SK-N-SH (cell line): ENCODE results near the gene DDX42. TPM values are rescaled to one million over a fixed set of nuclear protein-coding genes. Genes with fewer than 3 reads are reported as not detected.

Experiments
- CTCF ChIA-PET: fragments of 300-600, 350-600 bp; formaldehyde crosslinking; extraction: SDS; loops from one replicate; lab custom pipeline; 2021; lab: Yijun Ruan, JAX
- POLR2A ChIA-PET: fragments of 350-600 bp; sonication (Branson Sonifier 250); formaldehyde crosslinking; extraction: SDS; loops from one replicate; lab custom pipeline; 2020; ENCODE audit warnings: antibody characterized with exemption, inconsistent platforms; lab: Yijun Ruan, JAX
- DNase-seq: peaks from one replicate; pipeline ENCODE4 v3.0.0; 2012
- H2AFZ ChIP-seq: fragments of 200-600 bp; sonication (generic); 2 replicates; pipeline ENCODE4 v1.8.1; 2016; ENCODE audit warnings: antibody characterized with exemption, mild to moderate bottlenecking, low read depth
- H3F3A ChIP-seq: fragments of 200-600 bp; sonication (generic); replicated peaks from 2 replicates; pipeline ENCODE3; 2016; ENCODE audit warnings: antibody characterized with exemption, mild to moderate bottlenecking; ENCODE audit not compliant: insufficient read depth
- H3K27ac ChIP-seq, 2 experiments: fragments of 200-500 bp in 1 of 2; fragments of 200-600 bp in 1 of 2; sonication (Bioruptor generic) in 1 of 2; sonication (generic), shearing (Covaris generic) in 1 of 2; 2 replicates each; pipeline versions ENCODE4 v1.5.1 to v1.6.1; 2014 to 2016; ENCODE audit warnings: low read depth in 2 of 2, inconsistent platforms in 1 of 2, low read length in 1 of 2, mild to moderate bottlenecking in 1 of 2, mixed read lengths in 1 of 2
- H3K27me3 ChIP-seq: fragments of 200-600 bp; sonication (generic), shearing (Covaris generic); 2 replicates; pipeline ENCODE4 v1.6.1; 2016; ENCODE audit warnings: mixed run types; ENCODE audit not compliant: insufficient read depth
- H3K36me3 ChIP-seq, 2 experiments: fragments of 200-500 bp in 1 of 2; fragments of 200-600 bp in 1 of 2; sonication (Bioruptor generic) in 1 of 2; sonication (generic) in 1 of 2; replicated peaks in 1 of 2; 2 replicates each; pipeline versions ENCODE3 to v1.5.1; 2014 to 2016; ENCODE audit warnings: low read length in 1 of 2, mild to moderate bottlenecking in 1 of 2; ENCODE audit not compliant: insufficient read depth in 2 of 2, control insufficient read depth in 1 of 2
- H3K4me1 ChIP-seq, 2 experiments: fragments of 200-500 bp in 1 of 2; fragments of 200-600 bp in 1 of 2; sonication (Bioruptor generic) in 1 of 2; sonication (generic), shearing (Covaris generic) in 1 of 2; 2 replicates each; pipeline versions ENCODE4 v1.5.1 to v1.6.1; 2014 to 2016; ENCODE audit warnings: low read depth in 1 of 2, low read length in 1 of 2, mixed run types in 1 of 2; ENCODE audit not compliant: insufficient read depth in 2 of 2, control insufficient read depth in 1 of 2
- H3K4me2 ChIP-seq: fragments of 200-600 bp; sonication (generic), shearing (Covaris generic); 2 replicates; pipeline ENCODE4 v1.6.1; 2017; ENCODE audit warnings: mixed run types
- H3K4me3 ChIP-seq, 2 experiments: fragments of 200-500 bp in 1 of 2; fragments of 200-600 bp in 1 of 2; sonication (Bioruptor generic) in 1 of 2; sonication (generic), shearing (Covaris generic) in 1 of 2; 2 replicates each; pipeline versions ENCODE4 v1.5.1 to v1.8.1; 2014 to 2016; ENCODE audit warnings: low read depth in 2 of 2, inconsistent platforms in 1 of 2, low read length in 1 of 2, mild to moderate bottlenecking in 1 of 2, mixed read lengths in 1 of 2, moderate library complexity in 1 of 2
- H3K79me2 ChIP-seq: fragments of 200-600 bp; sonication (generic); 2 replicates; pipeline ENCODE4 v1.8.1; 2017; ENCODE audit warnings: mild to moderate bottlenecking; ENCODE audit not compliant: insufficient read depth
- H3K9ac ChIP-seq: fragments of 200-600 bp; sonication (generic); 2 replicates; pipeline ENCODE4 v1.6.1; 2017; ENCODE audit warnings: mixed run types
- H3K9me2 ChIP-seq: fragments of 200-600 bp; sonication (generic); 2 replicates; pipeline ENCODE4 v1.6.1; 2017; ENCODE audit warnings: mixed run types
- H3K9me3 ChIP-seq: fragments of 200-600 bp; sonication (generic); 2 replicates; pipeline ENCODE4 v1.6.1; 2017; ENCODE audit warnings: mixed run types, mild to moderate bottlenecking, moderate library complexity
- H4K20me1 ChIP-seq: fragments of 200-600 bp; sonication (generic); 2 replicates; pipeline ENCODE4 v1.6.1; 2017; ENCODE audit warnings: mild to moderate bottlenecking, mixed run types; ENCODE audit not compliant: insufficient read depth
- ELF1 ChIP-seq: IDR thresholded peaks from 2 replicates; pipeline ENCODE4 v1.4.0; 2012
- EP300 ChIP-seq, 2 experiments: IDR thresholded peaks; 2 replicates each; pipeline versions ENCODE4 v1.4.0 to v1.6.1; 2012; ENCODE audit warnings: borderline replicate concordance in 1 of 2, low read depth in 1 of 2, low read length in 1 of 2
- EZH2phosphoT487 ChIP-seq: fragments of 200-600 bp; sonication (generic); IDR thresholded peaks from 2 replicates; pipeline ENCODE4 v1.6.1; 2017; ENCODE audit warnings: low read depth, mixed run types, mild to moderate bottlenecking, antibody characterized with exemption, moderate library complexity, borderline replicate concordance
- FOSL2 ChIP-seq: IDR thresholded peaks from 2 replicates; pipeline ENCODE4 v1.4.0; 2012; ENCODE audit warnings: low read depth, mild to moderate bottlenecking, moderate library complexity, borderline replicate concordance
- GATA2 ChIP-seq: sonication (generic); formaldehyde crosslinking; IDR thresholded peaks from 2 replicates; pipeline ENCODE4 v1.5.0; 2020; ENCODE audit warnings: mild to moderate bottlenecking, missing genetic modification reagents
- MXI1 ChIP-seq: IDR thresholded peaks from 2 replicates; pipeline ENCODE4 v1.6.1; 2012; ENCODE audit warnings: mild to moderate bottlenecking, low read depth, low read length, improper control_type of control experiment
- NRF1 ChIP-seq: IDR thresholded peaks from 2 replicates; pipeline ENCODE4 v1.6.1; 2012; ENCODE audit warnings: low read depth, mild to moderate bottlenecking, low read length
- POLR2AphosphoS5 ChIP-seq: IDR thresholded peaks from 2 replicates; pipeline ENCODE4 v1.6.1; 2012; ENCODE audit warnings: low read depth, low read length
- RAD21 ChIP-seq: IDR thresholded peaks from 2 replicates; pipeline ENCODE4 v1.6.1; 2012; ENCODE audit warnings: mild to moderate bottlenecking, low read length
- RCOR1 ChIP-seq: fragments of 150-350 bp; IDR thresholded peaks from 2 replicates; pipeline ENCODE4 v1.6.1; 2017; ENCODE audit warnings: antibody characterized with exemption, low read length
- RXRA ChIP-seq: IDR thresholded peaks from 2 replicates; pipeline ENCODE4 v1.4.0; 2012; ENCODE audit warnings: low read depth, mild to moderate bottlenecking, borderline replicate concordance
- SIN3A ChIP-seq: IDR thresholded peaks from 2 replicates; pipeline ENCODE4 v1.6.1; 2012; ENCODE audit warnings: low read depth, mild to moderate bottlenecking, low read length, moderate library complexity, borderline replicate concordance
- SMC3 ChIP-seq: IDR thresholded peaks from 2 replicates; pipeline ENCODE4 v1.6.1; 2012; ENCODE audit warnings: low read depth, low read length, improper control_type of control experiment
- TAF1 ChIP-seq: IDR thresholded peaks from 2 replicates; pipeline ENCODE4 v1.6.1; 2012; ENCODE audit warnings: low read depth, mild to moderate bottlenecking, low read length, moderate library complexity, borderline replicate concordance
- USF2 ChIP-seq: fragments of 150-350 bp; IDR thresholded peaks from 2 replicates; pipeline ENCODE4 v1.6.1; 2017; ENCODE audit warnings: antibody characterized with exemption, low read length, low read depth, borderline replicate concordance
- WGBS: methylation state at CpG from one replicate; pipeline ENCODE4 v1.1.6; 2017; ENCODE audit warnings: low lambda C conversion rate; 5-methylcytosine and 5-hydroxymethylcytosine counted together
- polyA plus RNA-seq, 3 experiments: library from polyadenylated mRNA; depleted of rRNA; stranded (reverse); fragments of >200 nt; gene quantifications; 2 replicates each; pipeline ENCODE4 v1.2.3, GENCODE V29; 2012
- TF ChIP-seq, protein P1 (sequence below): fragments of 200-600 bp; sonication (generic); IDR thresholded peaks from 2 replicates; pipeline ENCODE4 v1.6.1; 2017; ENCODE audit warnings: antibody characterized with exemption, mild to moderate bottlenecking, moderate library complexity
- TF ChIP-seq, protein P2 (sequence below): IDR thresholded peaks from 2 replicates; pipeline ENCODE4 v1.4.0; 2012; ENCODE audit warnings: low read depth, borderline replicate concordance
- TF ChIP-seq, protein P3 (sequence below): IDR thresholded peaks from 2 replicates; pipeline ENCODE4 v1.4.0; 2012; ENCODE audit warnings: low read depth
- TF ChIP-seq, protein P4 (sequence below): IDR thresholded peaks from 2 replicates; pipeline ENCODE4; 2012

Gene DDX42
- polyA plus RNA-seq, 1 of the 3 experiments (the other 2 are of a cell fraction), result 115 TPM

GRCh38 chr17:63786117-63786516 is 12.1 kb downstream of the DDX42 start (continued):
- TF ChIP-seq RCOR1, result no peak
- TF ChIP-seq, all 33 proteins: peak for 0

DNA sequence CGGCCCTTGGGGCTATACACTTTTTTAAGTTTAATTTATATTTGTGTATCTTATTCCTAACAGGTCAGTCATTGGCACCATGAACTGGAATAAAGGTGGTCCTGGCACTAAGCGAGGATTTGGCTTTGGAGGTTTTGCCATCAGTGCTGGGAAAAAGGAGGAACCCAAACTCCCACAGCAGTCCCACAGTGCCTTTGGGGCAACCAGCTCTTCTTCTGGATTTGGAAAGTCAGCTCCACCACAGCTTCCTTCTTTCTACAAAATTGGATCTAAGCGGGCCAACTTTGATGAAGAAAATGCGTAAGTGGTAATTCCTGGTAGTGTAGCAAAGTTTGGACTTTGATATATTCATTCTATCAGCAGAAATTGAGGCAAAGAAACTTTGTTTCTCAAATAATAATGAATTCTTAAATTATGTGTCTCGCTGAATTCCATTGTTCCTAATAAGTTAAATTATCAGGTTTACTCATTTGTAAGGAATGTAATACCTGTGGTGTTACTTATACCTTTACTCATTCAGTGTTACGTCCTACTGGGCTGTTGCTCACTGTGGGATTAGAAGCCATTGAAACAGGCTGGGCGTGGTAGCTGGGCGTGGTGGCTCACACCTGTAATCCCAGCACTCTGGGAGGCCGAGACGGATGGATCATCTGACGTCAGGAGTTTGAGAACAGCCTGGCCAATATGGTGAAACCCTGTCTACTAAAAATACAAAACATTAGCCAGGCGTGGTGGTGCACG is 13.2 kb downstream of the DDX42 start:
- Histone ChIP-seq H2AFZ (no peak overlapping the region), H3K4me2 (no peak overlapping the region), H3K4me3 (no peak overlapping the region), H3K36me3 (peaks cover 33 to 87% of the 10 kb centered on the region in 2 experiments), H3K9me2 (no peaks in the 10 kb centered on the region), H3K9ac (no peak overlapping the region), H3K4me1 (peaks cover 0 to 16% of the 10 kb centered on the region in 2 experiments; a peak in 2 of 4 replicates), H3K79me2 (peaks cover 100% of the 10 kb centered on the region), H3K9me3 (no peaks in the 10 kb centered on the region), H3K27me3 (no peaks in the 10 kb centered on the region), H3K27ac (no peak overlapping the region), H3F3A (peaks cover 20% of the 10 kb centered on the region), H4K20me1 (peaks cover 82% of the 10 kb centered on the region)
- ChIA-PET POLR2A (no interaction called here), CTCF (interaction anchor here (1.2 to 4.3 kb wide), 4 partner anchors 9 to 47 kb away, joined by 4 to 26 read pairs (median 6); partner anchors contain the start of genes CCDC47 and DDX42)
- DNase-seq, result no peak
- WGBS, result 95% methylated on average over 13 of the region's 13 CpGs
- no peak for TF ChIP-seq RAD21
- no peak for TF ChIP-seq GATA2 (CRISPR knock-in tag)
- TF ChIP-seq SMC3, result no peak
- TF ChIP-seq POLR2AphosphoS5, result no peak
- no peak for TF ChIP-seq EZH2phosphoT487
- no peak for TF ChIP-seq FOSL2
- no peak for TF ChIP-seq NRF1
- TF ChIP-seq TAF1, result no peak
- no peak for TF ChIP-seq ELF1
- no peak for TF ChIP-seq MXI1
- TF ChIP-seq, protein P1, sequence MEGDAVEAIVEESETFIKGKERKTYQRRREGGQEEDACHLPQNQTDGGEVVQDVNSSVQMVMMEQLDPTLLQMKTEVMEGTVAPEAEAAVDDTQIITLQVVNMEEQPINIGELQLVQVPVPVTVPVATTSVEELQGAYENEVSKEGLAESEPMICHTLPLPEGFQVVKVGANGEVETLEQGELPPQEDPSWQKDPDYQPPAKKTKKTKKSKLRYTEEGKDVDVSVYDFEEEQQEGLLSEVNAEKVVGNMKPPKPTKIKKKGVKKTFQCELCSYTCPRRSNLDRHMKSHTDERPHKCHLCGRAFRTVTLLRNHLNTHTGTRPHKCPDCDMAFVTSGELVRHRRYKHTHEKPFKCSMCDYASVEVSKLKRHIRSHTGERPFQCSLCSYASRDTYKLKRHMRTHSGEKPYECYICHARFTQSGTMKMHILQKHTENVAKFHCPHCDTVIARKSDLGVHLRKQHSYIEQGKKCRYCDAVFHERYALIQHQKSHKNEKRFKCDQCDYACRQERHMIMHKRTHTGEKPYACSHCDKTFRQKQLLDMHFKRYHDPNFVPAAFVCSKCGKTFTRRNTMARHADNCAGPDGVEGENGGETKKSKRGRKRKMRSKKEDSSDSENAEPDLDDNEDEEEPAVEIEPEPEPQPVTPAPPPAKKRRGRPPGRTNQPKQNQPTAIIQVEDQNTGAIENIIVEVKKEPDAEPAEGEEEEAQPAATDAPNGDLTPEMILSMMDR, result no peak
- no peak for TF ChIP-seq USF2
- TF ChIP-seq, protein P2, sequence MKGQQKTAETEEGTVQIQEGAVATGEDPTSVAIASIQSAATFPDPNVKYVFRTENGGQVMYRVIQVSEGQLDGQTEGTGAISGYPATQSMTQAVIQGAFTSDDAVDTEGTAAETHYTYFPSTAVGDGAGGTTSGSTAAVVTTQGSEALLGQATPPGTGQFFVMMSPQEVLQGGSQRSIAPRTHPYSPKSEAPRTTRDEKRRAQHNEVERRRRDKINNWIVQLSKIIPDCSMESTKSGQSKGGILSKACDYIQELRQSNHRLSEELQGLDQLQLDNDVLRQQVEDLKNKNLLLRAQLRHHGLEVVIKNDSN, result no peak
- TF ChIP-seq, protein P3, sequence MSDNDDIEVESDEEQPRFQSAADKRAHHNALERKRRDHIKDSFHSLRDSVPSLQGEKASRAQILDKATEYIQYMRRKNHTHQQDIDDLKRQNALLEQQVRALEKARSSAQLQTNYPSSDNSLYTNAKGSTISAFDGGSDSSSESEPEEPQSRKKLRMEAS, result no peak
- no peak for TF ChIP-seq RXRA
- TF ChIP-seq, protein P4, sequence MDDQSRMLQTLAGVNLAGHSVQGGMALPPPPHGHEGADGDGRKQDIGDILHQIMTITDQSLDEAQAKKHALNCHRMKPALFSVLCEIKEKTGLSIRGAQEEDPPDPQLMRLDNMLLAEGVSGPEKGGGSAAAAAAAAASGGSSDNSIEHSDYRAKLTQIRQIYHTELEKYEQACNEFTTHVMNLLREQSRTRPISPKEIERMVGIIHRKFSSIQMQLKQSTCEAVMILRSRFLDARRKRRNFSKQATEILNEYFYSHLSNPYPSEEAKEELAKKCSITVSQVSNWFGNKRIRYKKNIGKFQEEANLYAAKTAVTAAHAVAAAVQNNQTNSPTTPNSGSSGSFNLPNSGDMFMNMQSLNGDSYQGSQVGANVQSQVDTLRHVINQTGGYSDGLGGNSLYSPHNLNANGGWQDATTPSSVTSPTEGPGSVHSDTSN, result no peak
- no peak for TF ChIP-seq SIN3A
- TF ChIP-seq EP300 (IDR thresholded peaks at IDR 0.05; ENCODE audit: borderline replicate concordance in 1 of 2, low read depth in 1 of 2, low read length in 1 of 2), result no peak
